COR-L47 (cell line): ENCODE data around the gene CAGE1.
"Not testable (repeated sequence)": the region's sequence is repeated elsewhere in the genome, so short reads cannot be mapped to it uniquely, and the experiment has no call there.

Experiments
- DNase-seq: peaks from one replicate; lab custom pipeline; 2025; lab: John Stamatoyannopoulos, UW

The CAGE1 gene

GRCh38 chr6:7409740-7410139 lies 20.2 kb upstream of the CAGE1 start:
- DNase-seq: no peak

GRCh38 chr6:7406743-7407142 lies 17.2 kb upstream of the CAGE1 start:
- DNase-seq: no peak

- no peak for DNase-seq
Measured at GRCh38 chr6:7404546-7404945, 15.0 kb upstream of the CAGE1 start.

GRCh38 chr6:7402716-7403115 lies 13.2 kb upstream of the CAGE1 start:
- DNase-seq: no peak

GRCh38 chr6:7401075-7401474 lies 11.5 kb upstream of the CAGE1 start:
- DNase-seq: no peak

GRCh38 chr6:7392402-7392801 lies 2.9 kb upstream of the CAGE1 start:
- no peak for DNase-seq

GRCh38 chr6:7391151-7391550 lies 1.6 kb upstream of the CAGE1 start:
- DNase-seq: no peak

GRCh38 chr6:7390226-7390878 lies 810 bp upstream of the CAGE1 start:
- DNase-seq: no peak

GRCh38 chr6:7389162-7389450 lies 436 bp downstream of the CAGE1 start:
- DNase-seq: no peak

GRCh38 chr6:7381092-7381491 lies 8.4 kb downstream of the CAGE1 start:
- no peak for DNase-seq

- no peak for DNase-seq
Measured at GRCh38 chr6:7378740-7379139, 10.8 kb downstream of the CAGE1 start.

- DNase-seq: no peak
Measured at GRCh38 chr6:7377961-7378360, 11.6 kb downstream of the CAGE1 start.

GRCh38 chr6:7373739-7374138 lies 15.8 kb downstream of the CAGE1 start:
- no peak for DNase-seq

- DNase-seq: no peak
Measured at GRCh38 chr6:7367408-7367807, 22.1 kb downstream of the CAGE1 start.

GRCh38 chr6:7351916-7352315 lies 37.6 kb downstream of the CAGE1 start:
- not testable (repeated sequence) for DNase-seq

- not testable (repeated sequence) for DNase-seq
Measured at GRCh38 chr6:7350591-7350990, 39.0 kb downstream of the CAGE1 start.

GRCh38 chr6:7347551-7347997 lies 42.0 kb downstream of the CAGE1 start:
- DNase-seq: peak; percentile 81

GRCh38 chr6:7344773-7345450 lies 44.6 kb downstream of the CAGE1 start:
- DNase-seq: not testable (repeated sequence)

GRCh38 chr6:7343546-7344475 lies 45.7 kb downstream of the CAGE1 start:
- DNase-seq: no peak

- no peak for DNase-seq
Measured at GRCh38 chr6:7341989-7342742, 47.4 kb downstream of the CAGE1 start.

GRCh38 chr6:7341271-7341670 lies 48.3 kb downstream of the CAGE1 start:
- no peak for DNase-seq
